Metanephros (tissue), 1 donor: ENCODE results near the gene HSPB3. TPM values are rescaled to one million over a fixed set of nuclear protein-coding genes. Genes with fewer than 3 reads are reported as not detected.

Source experiments
- total RNA-seq: library from RNA; depleted of rRNA; stranded (reverse); fragments of >200 nt; gene quantifications from one replicate; pipeline ENCODE4 v1.2.3, GENCODE V29; 2014

Gene HSPB3, protein sequence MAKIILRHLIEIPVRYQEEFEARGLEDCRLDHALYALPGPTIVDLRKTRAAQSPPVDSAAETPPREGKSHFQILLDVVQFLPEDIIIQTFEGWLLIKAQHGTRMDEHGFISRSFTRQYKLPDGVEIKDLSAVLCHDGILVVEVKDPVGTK
- 17.4 TPM for total RNA-seq

GRCh38 chr5:54455413-54456157 lies at the start of gene HSPB3:
HSPB3 (plus strand) TSS chr5:54455699; CDS start chr5:54455790, 91 bp downstream.

Other genes with a start within 250 kb of the HSPB3 start
- 75.0 TPM for gene ARL15, start 145.1 kb upstream of the HSPB3 start, total RNA-seq
- 46.7 TPM for gene SNX18, start 62.1 kb downstream of the HSPB3 start, total RNA-seq